HT1080 (cell line): ENCODE results near the gene LRG1. TPM values are rescaled to one million over a fixed set of nuclear protein-coding genes. Genes with fewer than 3 reads are reported as not detected.
A peak's percentile ranks its signal among the peaks of the same experiment; 100 is the strongest.
"Not testable (repeated sequence)": the region's sequence is repeated elsewhere in the genome, so short reads cannot be mapped to it uniquely, and the experiment has no call there.

ENCODE experiments used
- DNase-seq: peaks from one replicate; pipeline ENCODE4 v3.0.0-alpha.2; 2015; ENCODE audit warnings: low read depth
- total RNA-seq: library from RNA; depleted of rRNA; stranded (reverse); fragments of >200 nt; shearing (Covaris generic); gene quantifications from 2 replicates; pipeline ENCODE4 v1.2.3, GENCODE V29; 2014

Gene LRG1
- total RNA-seq, 1 experiment from 2014 or later: not detected

DNA sequence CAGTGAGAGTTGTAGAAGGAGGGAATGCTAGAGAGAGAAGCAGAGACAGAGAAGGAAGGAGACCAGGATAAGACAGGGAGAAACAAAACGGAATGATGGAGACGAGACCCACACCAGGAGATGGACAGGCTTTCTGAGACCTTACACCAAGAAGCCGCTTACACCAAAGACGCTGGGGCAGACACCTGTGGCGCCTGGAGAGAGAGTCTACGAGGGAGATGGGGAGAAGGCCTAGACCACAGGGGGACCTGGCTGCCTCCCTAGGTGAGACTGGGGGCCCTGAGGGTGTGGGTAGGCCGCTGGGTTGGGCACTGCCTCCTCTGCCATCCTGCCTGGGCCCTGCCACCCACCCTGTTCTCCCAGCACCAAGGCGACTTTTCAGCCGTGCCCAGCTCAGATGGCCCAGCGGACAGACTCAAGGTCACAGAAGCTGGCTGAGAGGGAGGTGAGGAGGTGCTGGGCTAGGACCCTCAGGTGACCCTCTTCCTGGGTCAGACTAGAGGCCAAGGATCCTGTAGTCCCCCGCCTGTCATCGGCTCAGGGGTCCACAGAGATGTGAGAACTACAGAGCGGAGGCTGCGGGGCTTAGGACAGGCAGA, 9.8 kb downstream of the LRG1 start:
- DNase-seq: no peak

DNA sequence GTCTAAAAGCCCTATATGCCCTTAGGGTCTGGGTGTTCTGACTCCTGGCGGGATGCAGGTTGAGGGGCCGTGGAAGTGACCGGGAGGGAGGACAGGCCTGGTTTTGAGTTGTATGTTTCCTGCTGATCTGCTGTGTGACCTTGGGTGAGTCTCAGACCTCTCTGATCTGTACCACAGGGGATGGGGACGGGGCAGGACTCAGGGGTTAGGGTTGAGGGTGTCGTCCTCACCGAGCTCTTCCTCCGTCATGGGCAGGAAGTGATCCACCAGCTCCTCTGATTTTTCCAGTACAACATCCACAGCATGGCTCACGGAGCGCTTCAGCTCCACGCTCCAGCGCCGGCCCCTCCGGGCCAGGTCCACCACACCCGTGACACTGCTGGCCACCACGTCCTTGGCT, 11.0 kb downstream of the LRG1 start:
- no peak for DNase-seq

DNA sequence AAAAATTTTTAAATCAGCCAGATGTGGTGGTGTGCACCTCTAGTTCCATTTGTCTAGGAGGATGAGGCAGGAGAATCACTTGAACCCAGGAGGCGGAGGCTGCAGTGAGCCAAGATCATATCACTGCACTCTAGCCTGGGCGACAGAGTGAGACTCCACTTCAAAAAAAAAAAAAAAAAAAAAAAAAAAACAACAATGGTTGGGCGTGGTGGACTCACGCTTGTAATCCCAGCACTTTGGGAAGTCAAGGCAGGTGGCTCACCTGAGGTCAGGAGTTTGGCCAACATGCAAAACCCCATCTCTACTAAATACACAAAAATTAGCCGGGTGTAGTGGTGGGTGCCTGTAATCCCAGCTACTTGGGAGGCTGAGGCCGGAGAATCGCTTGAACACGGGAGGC, 12.5 kb downstream of the LRG1 start:
- not testable (repeated sequence) for DNase-seq

- DNase-seq: no peak
Measured at GRCh38 chr19:4525563-4526002, 14.3 kb downstream of the LRG1 start.

GRCh38 chr19:4524808-4525562, 14.9 kb downstream of the LRG1 start:
- peak; percentile 21 for DNase-seq

DNA sequence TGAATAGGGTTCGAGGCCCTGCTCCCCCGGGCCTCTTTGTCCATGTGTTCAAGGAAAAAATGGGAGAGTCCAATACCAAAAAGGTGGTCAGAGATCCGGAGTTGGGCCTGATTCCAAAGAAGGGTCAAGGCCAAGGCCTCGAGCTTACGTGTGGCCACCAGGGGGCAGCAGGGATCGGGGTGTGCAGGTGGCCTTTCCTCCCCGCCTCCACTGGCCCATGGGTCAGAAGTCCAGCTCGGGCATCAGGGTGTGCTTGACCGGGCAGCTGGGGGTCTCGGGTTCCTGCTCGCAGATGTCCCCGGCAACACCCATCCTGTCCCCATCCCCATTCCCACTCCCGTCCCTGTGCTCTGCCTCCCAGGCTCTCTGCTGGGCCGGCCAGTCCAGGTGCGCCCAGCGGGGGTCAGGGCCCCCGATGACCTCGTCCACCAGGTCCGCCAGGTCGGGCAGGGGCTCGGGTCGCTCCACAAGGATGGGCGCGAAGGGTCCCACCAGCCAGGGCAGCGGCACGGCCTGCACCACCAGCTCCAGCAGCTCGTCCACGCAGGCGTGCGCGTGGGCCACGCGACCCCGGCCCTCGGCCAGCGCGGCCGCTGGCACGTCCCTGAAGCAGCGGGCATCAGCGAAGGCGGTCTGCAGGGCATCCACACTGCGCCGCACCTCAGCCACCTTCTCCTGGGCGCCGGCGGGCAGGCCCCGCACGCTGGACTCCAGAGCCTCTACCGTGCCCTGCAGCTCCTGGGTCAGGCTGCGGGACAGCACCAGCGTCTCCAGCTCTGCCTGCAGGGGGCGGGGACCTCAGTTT, 16.3 kb downstream of the LRG1 start:
- no peak for DNase-seq

DNA sequence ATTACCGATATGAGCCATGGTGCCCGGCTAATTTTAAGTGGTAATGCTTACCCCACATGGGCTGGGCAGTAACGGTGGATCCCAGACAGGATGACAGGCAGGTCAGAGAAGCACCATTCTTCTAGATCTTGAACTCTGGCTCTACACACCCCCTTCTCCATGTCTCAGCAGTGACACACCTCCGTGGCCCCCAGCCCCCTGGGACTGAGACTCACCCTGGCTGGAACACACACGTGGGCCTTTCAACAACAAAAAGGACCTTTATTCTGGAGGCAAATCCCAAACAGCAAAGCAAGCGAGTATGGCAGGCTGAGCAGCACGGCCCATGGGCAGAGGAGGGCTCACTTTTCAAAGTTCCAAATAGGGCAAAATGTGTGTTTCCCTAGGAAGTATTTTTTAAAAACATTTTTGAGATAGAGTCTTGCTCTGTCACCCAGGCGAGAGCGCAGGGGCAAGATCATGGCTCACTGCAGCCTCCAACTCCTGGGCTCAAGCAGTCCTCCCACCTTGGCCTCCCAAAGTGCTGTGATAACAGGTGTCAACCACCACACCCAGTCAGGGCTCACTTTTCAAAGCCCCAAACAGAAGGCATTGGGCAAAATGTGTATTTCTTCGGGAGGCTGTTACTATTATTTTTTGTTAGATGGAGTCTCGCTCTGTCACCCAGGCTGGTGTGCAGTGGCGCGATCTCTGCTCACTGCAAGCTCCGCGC, 17.4 kb downstream of the LRG1 start:
- no peak for DNase-seq

GRCh38 chr19:4521888-4522242, 18.0 kb downstream of the LRG1 start:
- DNase-seq: no peak

DNA sequence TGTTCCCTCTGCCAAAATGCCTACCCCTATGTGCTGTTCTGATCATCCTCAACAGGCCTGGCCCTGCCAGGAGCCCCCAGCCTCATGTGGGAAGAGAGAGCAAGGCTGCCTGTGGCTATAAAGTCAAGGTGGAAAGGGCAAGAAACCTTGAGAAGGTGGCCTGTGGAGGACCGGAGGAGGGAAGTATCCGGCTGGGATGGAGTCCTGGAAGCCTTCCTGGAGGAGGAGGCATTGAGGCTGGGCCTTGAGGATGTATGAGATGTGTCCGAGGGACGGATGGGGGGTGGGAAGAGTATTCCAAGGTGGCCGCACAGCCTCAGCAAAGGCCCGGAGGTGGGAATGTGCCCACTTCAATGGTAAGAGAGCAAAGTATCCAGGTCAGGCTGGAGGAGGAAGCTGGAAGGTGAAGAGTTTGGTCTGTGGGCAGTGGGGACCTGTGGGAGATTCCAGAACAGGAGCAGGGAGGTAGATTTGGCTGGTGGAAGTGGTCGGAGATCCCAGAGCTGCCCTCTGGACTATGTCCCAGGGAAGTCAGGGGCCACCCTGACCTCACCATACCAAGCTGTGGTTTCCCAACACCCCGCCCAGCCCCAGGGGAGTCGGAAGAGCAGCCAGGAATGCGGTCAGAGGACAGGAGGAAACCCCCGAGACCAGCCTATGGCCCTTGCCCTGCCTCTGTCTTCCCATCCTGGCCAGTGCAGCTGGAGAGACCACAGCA, 18.5 kb downstream of the LRG1 start:
- no peak for DNase-seq

- peak; percentile 30 for DNase-seq
Measured at GRCh38 chr19:4519521-4520277, 20.1 kb downstream of the LRG1 start.

- no peak for DNase-seq
Measured at GRCh38 chr19:4519172-4519496, 20.7 kb downstream of the LRG1 start.

- peak; percentile 25 for DNase-seq
Measured at GRCh38 chr19:4518345-4519171, 21.3 kb downstream of the LRG1 start, which contains the start of gene PLIN4. Gene PLIN4 (minus strand): TSS chr19:4518486. CDS start chr19:4518272, 214 bp downstream.

DNA sequence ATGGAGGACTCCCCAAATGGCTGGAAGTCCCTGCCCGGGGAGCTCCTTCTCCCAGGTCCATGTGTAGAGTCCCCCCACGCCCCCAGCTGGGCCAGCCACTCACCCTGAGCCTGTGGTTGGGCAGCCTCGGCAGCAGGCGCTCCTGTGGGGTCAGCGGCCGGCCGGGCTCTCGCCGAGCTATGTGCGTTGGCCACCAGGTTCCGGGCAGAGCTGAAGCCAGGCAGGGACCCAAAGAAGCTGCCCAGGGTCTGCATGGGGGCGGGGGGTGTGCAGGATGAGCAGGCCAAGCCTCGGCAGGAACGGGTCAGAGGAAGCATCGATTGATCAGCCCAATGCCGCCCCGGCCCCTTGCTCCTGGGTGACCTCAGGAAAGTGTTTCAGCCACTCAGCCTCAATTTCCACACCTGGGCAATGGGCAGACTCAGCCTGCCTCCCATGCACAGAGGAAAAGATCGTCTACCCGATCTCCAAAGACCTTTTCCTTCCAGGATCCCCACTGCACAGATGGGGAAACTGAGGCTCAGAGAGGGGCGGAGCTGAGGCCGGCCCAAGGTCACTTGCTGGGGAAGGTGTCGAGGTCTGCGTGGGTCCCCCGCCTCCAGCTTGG, 22.3 kb downstream of the LRG1 start:
- no peak for DNase-seq

- no peak for DNase-seq
Measured at GRCh38 chr19:4516939-4517300, 22.9 kb downstream of the LRG1 start.

GRCh38 chr19:4516199-4516938, 23.5 kb downstream of the LRG1 start:
- no peak for DNase-seq

DNA sequence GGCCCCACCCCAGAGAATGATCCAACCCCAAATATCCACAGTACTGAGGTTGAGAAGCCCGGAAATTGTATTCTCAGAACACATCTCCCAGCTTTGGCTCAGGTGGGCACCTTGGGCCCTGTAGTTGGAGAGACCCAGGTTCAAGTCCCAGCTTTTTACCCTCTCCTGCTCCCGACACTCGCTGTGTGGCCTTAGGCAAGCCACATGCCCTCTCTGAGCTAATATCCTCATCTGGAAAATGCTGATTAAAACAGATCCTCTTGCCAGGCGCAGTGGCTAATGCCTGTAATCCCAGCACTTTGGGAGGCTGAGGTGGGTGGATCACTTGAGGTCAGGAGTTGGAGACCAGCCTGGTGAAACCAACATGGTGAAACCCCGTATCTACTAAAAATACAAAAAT, 24.1 kb downstream of the LRG1 start:
- DNase-seq: no peak

DNA sequence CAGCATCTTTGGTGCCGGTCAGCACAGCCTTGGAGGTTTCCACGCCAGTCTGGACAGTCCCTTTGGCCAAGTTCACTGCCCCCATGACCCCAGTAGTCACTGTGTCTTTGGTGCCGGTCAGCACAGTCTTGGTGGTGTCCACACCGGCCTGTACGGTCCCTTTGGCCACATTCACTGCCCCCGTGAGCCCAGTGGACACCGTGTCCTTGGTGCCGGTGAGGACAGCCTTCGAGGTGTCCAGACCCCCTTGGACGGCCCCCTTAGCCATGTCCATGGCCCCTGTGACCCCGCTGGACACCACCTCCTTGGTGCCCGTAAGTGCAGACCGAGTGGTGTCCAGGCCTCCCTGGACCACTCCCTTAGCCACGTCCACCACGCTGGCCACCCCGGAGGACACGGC, 26.6 kb downstream of the LRG1 start:
- DNase-seq: no peak

GRCh38 chr19:4512070-4512469, 27.8 kb downstream of the LRG1 start:
- DNase-seq: no peak
